Mucosa of descending colon (tissue), 3 donors: ENCODE results near the gene SAMD10. TPM values are rescaled to one million over a fixed set of nuclear protein-coding genes. Genes with fewer than 3 reads are reported as not detected.

Experiments
- ATAC-seq: fragments of 200-7000 bp; cut with Tn5 transposase; one replicate; pipeline ENCODE4 v1.9.1; 2020; ENCODE audit warnings: mild to moderate bottlenecking, moderate library complexity
- DNase-seq, 3 donors: peaks; one replicate each; pipeline ENCODE4 v3.0.0-alpha.2; 2020
- H3K36me3 ChIP-seq: fragments of 200-600 bp; one replicate; pipeline ENCODE4 v1.8.0; 2021; ENCODE audit warnings: low read depth, mild to moderate bottlenecking
- H3K4me1 ChIP-seq: fragments of 200-600 bp; one replicate; pipeline ENCODE4 v1.8.0; 2021; ENCODE audit warnings: low read depth, mild to moderate bottlenecking
- H3K4me3 ChIP-seq: fragments of 200-600 bp; one replicate; pipeline ENCODE4 v1.8.0; 2021; ENCODE audit warnings: mild to moderate bottlenecking
- H3K9me3 ChIP-seq: fragments of 200-600 bp; one replicate; pipeline ENCODE4 v1.8.0; 2021; ENCODE audit warnings: mild to moderate bottlenecking
- CTCF ChIP-seq: fragments of 200-600 bp; IDR thresholded peaks from one replicate; pipeline ENCODE4 v1.8.0; 2022; ENCODE audit warnings: antibody characterized with exemption, mild to moderate bottlenecking
- intact Hi-C, 2 donors: fragments of 100-400 bp; cut with DNase I in 1 of 2; cut with micrococcal nuclease in 1 of 2; formaldehyde crosslinking; loops; one replicate each; pipeline versions ENCODE4 v1.11.0 to v1.11.1; 2022; cut with DNase I, micrococcal nuclease
- long read RNA-seq, 2 donors: library from polyadenylated mRNA; unstranded; transcript quantifications; one replicate each; pipeline ENCODE4 v2.0.0, GENCODE V29; 2019 to 2021
- total RNA-seq, 3 donors: library from RNA; stranded (reverse); fragmentation: NEBNext Ultra II Directional in 2 of 3; extraction: Animal tissue kit (Norgen Biotek cat#: 25700) in 2 of 3; gene quantifications; one replicate each; pipeline versions ENCODE4 v1.2.1 to v1.2.4, GENCODE V29; 2021 to 2023
- donor health status: DM: no; HTN: no; CAD: no; lungs with moderate emphysema.
- donor health status: DM: no; HTN: no; CAD: no.
- donor health status: DM: no; HTN: yes; CAD: no.

The SAMD10 gene
- total RNA-seq: 1 to 10 TPM; 3.8 to 7.9 (median 5.6) TPM
- long read RNA-seq, donor 1, transcript SAMD10-201 (5 exons, 2,181 nt): major isoform, 5 of 9 reads
- long read RNA-seq, donor 1, partial matches to known transcripts: 1 of 9 reads
- long read RNA-seq, donor 1, other reads (novel, unspliced or antisense): 3 of 9 reads
- long read RNA-seq, donor 2, partial matches to known transcripts: 0 of 1 reads
- long read RNA-seq, donor 2, other reads (novel, unspliced or antisense): 1 of 1 reads

- TF ChIP-seq CTCF: peak; percentile 9
- ATAC-seq: peak; percentile 40
- H3K4me1 ChIP-seq: peaks cover 29% of the 10 kb centered on the region
- peak; percentile 51 to 81 (median 76) for DNase-seq
- peak within 1 kb of the TSS; percentile 28 for H3K4me3 ChIP-seq
- intact Hi-C loops: no loop called here
- H3K9me3 ChIP-seq: no peaks in the 10 kb centered on the region
- peaks cover 9% of the 10 kb centered on the region for H3K36me3 ChIP-seq
These were observed at the start of gene SAMD10 for GRCh38 chr20:63979557-63980316. Gene SAMD10, minus strand, starts transcription at chr20:63979642. Its CDS starts 175 bp downstream, at chr20:63979467.

GRCh38 chr20:64027981-64028685, 48.7 kb upstream of the SAMD10 start:
- no peak for ATAC-seq
- TF ChIP-seq CTCF: no peak
- no peak for DNase-seq
- intact Hi-C loops: no loop called here
- Histone ChIP-seq H3K36me3 (peaks cover 10% of the 10 kb centered on the region), H3K4me1 (peaks cover 23% of the 10 kb centered on the region), H3K4me3 (no peak overlapping the region), H3K9me3 (no peaks in the 10 kb centered on the region)

- Histone ChIP-seq H3K36me3 (peaks cover 10% of the 10 kb centered on the region), H3K9me3 (no peaks in the 10 kb centered on the region), H3K4me3 (no peak overlapping the region), H3K4me1 (peaks cover 24% of the 10 kb centered on the region)
- intact Hi-C loops: no loop called here
- ATAC-seq (no peak), DNase-seq (no peak)
- no peak for TF ChIP-seq CTCF
These were observed 46.5 kb upstream of the SAMD10 start for GRCh38 chr20:64025826-64026412.

- Histone ChIP-seq H3K4me1 (peaks cover 20% of the 10 kb centered on the region), H3K4me3 (no peak overlapping the region), H3K9me3 (no peaks in the 10 kb centered on the region), H3K36me3 (peaks cover 7% of the 10 kb centered on the region)
- no peak for TF ChIP-seq CTCF
- DNase-seq (no peak), ATAC-seq (no peak)
- intact Hi-C loops: no loop called here
These were observed 45.8 kb upstream of the SAMD10 start for GRCh38 chr20:64025101-64025825.
